MCF 10A (cell line): ENCODE data around the gene GGA3. TPM values are rescaled to one million over a fixed set of nuclear protein-coding genes. Genes with fewer than 3 reads are reported as not detected.
A peak's percentile ranks its signal among the peaks of the same experiment; 100 is the strongest.

Source experiments
- BruUV-seq: library from RNA; stranded (reverse); fragments of 400-500 nt; replicated peaks from 2 replicates; lab custom pipeline; 2021; lab: Mats Ljungman, UMichigan
- CTCF ChIA-PET: fragments of 300-600 bp; sonication (Branson Sonifier 250); formaldehyde crosslinking; extraction: SDS; loops from one replicate; lab custom pipeline; 2021; ENCODE audit warnings: antibody characterized with exemption, inconsistent platforms; lab: Yijun Ruan, JAX
- POLR2A ChIA-PET: fragments of 300-600, 350-650 bp; sonication (Branson Sonifier 250); formaldehyde crosslinking; extraction: SDS; loops from one replicate; lab custom pipeline; 2020; ENCODE audit warnings: antibody characterized with exemption, inconsistent platforms; lab: Yijun Ruan, JAX
- DNase-seq: peaks from one replicate; pipeline ENCODE4 v3.0.0-alpha.2; 2018; ENCODE audit not compliant: unreplicated experiment
- H3K27ac Mint-ChIP-seq: one replicate; pipeline ENCODE4 v1.8.0; 2022; ENCODE audit warnings: mild to moderate bottlenecking, low read depth, mixed read lengths; ENCODE audit not compliant: unreplicated experiment
- H3K27me3 Mint-ChIP-seq: one replicate; pipeline ENCODE4 v1.8.0; 2022; ENCODE audit warnings: mixed read lengths; ENCODE audit not compliant: insufficient read depth, unreplicated experiment
- H3K36me3 Mint-ChIP-seq: one replicate; pipeline ENCODE4 v1.8.0; 2022; ENCODE audit warnings: mild to moderate bottlenecking, moderate library complexity, mixed read lengths; ENCODE audit not compliant: insufficient read depth, unreplicated experiment
- H3K4me1 Mint-ChIP-seq: one replicate; pipeline ENCODE4 v1.8.0; 2022; ENCODE audit warnings: mixed read lengths; ENCODE audit not compliant: insufficient read depth, unreplicated experiment
- H3K4me3 Mint-ChIP-seq: one replicate; pipeline ENCODE4 v1.8.0; 2022; ENCODE audit warnings: mild to moderate bottlenecking, moderate library complexity, mixed read lengths; ENCODE audit not compliant: unreplicated experiment
- H3K9me3 Mint-ChIP-seq: one replicate; pipeline ENCODE4 v1.8.0; 2022; ENCODE audit warnings: mixed read lengths; ENCODE audit not compliant: unreplicated experiment
- CTCF ChIP-seq: fragments of 200-600 bp; IDR thresholded peaks from one replicate; pipeline ENCODE4 v1.8.0; 2022; ENCODE audit warnings: antibody characterized with exemption, mild to moderate bottlenecking; ENCODE audit not compliant: unreplicated experiment
- intact Hi-C: fragments of 100-400 bp; cut with micrococcal nuclease; formaldehyde crosslinking; loops from 2 replicates; pipeline ENCODE4 v1.14.1; 2022
- total RNA-seq: library from RNA; stranded (reverse); gene quantifications from 2 replicates; pipeline ENCODE4 v1.2.3, GENCODE V29; 2022

Gene GGA3
- total RNA-seq, 1 experiment from 2014 or later: 32.7 TPM

DNA sequence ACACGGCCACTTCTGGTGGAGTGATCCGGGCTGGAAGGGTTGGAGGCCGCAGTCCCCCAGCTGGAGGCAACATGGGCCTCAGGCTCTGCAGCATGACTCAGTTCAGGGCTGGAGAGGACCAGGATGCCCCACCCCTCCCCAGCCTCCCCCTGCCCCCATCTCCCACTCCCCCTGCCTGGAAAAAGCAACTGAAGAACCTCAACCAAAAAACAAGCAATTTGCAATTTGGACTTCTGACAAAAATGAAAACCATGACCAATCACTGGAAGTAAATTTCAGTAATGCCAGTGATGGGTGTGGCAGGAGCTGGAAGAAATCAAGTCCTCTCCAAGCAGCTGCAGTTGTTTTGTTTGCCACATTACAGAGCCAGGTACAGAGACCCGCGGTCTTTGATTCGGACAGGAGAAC, 16.3 kb upstream of the GGA3 start:
- ChIA-PET CTCF (interaction anchor here (1.0 to 1.4 kb wide), 3 partner anchors 11 to 126 kb away, joined by 3 read pairs; partner anchors contain the start of gene SLC25A19), POLR2A (interaction anchor here (0.5 to 3.8 kb wide), 12 partner anchors 8 to 1811 kb away, joined by 3 to 35 read pairs (median 3); partner anchors contain the start of genes ACOX1, GGA3, MRPS7 and NUP85)
- DNase-seq: no peak
- Mint-ChIP-seq H3K27me3 (no peaks in the 10 kb centered on the region), H3K9me3 (no peaks in the 10 kb centered on the region), H3K4me1 (peaks cover 19% of the 10 kb centered on the region), H3K27ac (peak overlapping the region; percentile 88), H3K4me3 (peak overlapping the region; percentile 27), H3K36me3 (peaks cover 37% of the 10 kb centered on the region)
- intact Hi-C loops: no loop called here
- no peak for TF ChIP-seq CTCF
- no TSS peak for BruUV-seq

DNA sequence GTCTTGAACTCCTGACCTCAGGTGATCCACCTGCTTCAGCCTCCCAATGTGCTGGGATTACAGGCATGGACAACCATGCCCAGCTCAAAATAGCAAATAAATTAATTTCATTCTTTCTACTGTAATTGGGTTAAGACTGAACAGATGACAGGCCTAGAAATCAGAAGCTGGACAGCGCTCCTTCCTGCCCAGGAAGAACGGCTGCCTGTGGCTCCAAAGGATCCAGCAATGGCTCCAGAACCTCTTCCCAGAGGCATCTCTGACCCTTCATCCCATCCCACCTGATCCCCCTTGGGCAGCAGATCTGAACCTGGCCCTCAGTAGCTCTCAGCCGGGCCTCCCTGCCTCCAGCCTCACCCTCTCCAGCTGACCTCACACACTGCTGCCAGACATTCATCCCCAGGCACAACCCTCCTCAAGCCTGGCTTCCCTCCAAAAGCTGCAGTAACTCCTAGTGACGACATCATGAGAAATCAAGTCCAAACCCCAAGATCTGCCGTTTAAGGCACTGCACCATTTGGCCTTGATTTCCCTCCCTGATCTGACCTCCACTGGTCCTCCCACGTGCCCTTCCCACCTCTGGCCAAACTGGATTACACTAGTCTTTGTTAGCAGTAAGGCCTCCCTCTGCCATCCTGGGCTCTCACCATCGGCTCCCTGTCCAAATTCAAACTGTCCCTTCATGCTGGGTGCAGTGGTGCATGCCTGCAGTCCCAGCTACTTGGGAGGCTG, 12.7 kb upstream of the GGA3 start:
- DNase-seq: peak; percentile 82
- H3K4me1 Mint-ChIP-seq: peaks cover 31% of the 10 kb centered on the region
- H3K27me3 Mint-ChIP-seq: no peaks in the 10 kb centered on the region
- POLR2A ChIA-PET: interaction anchor here (0.6 to 6.8 kb wide), 4 partner anchors 13 to 120 kb away, joined by 3 to 142 read pairs (median 8); partner anchors contain the start of genes GGA3, MRPS7 and SLC25A19
- intact Hi-C loops: loop anchor here (2.0 kb wide), 1 partner anchor 243 kb away; the partner anchor contains the start of gene TSEN54
- H3K36me3 Mint-ChIP-seq: peaks cover 18% of the 10 kb centered on the region
- CTCF ChIA-PET: interaction anchor here (0.5 to 1.3 kb wide), 2 partner anchors 17 to 68 kb away, joined by 3 to 4 read pairs; no protein-coding TSS in a partner anchor
- BruUV-seq: no TSS peak
- H3K9me3 Mint-ChIP-seq: no peaks in the 10 kb centered on the region
- TF ChIP-seq CTCF: no peak
- H3K27ac Mint-ChIP-seq: no peak overlapping the region
- H3K4me3 Mint-ChIP-seq: peak overlapping the region; percentile 38

DNA sequence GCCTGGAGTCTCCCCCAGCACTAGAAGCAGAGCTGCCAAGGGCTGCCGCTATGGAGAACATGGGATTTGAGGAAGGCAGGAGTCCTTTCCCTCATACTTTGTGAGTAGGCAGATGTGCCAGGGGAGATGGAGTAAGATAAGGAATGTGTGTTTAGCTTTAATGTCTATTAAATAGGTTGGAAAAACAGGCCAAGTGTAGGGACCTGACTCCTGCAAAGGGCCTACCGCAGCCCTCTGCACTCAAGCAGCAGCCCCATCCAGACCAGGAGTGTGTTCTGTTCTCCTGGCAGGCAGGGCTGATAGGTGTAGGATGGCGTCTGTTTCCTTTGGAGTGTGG, 11.4 kb upstream of the GGA3 start:
- Mint-ChIP-seq H3K36me3 (peaks cover 13% of the 10 kb centered on the region), H3K4me3 (peak overlapping the region; percentile 74), H3K27ac (no peak overlapping the region), H3K27me3 (no peaks in the 10 kb centered on the region), H3K4me1 (peaks cover 28% of the 10 kb centered on the region), H3K9me3 (no peaks in the 10 kb centered on the region)
- ChIA-PET POLR2A (interaction anchor here (0.7 to 6.8 kb wide), 5 partner anchors 11 to 122 kb away, joined by 3 to 142 read pairs (median 23); partner anchors contain the start of genes GGA3, MRPS7 and SLC25A19), CTCF (interaction anchor here (0.5 to 1.0 kb wide), 2 partner anchors 122 to 663 kb away, joined by 3 read pairs; no protein-coding TSS in a partner anchor)
- DNase-seq: no peak
- intact Hi-C loops: no loop called here
- BruUV-seq: no TSS peak
- TF ChIP-seq CTCF: no peak
